GM18517 (cell line): Measurements from ENCODE around the gene N4BP2.
"Not testable (repeated sequence)": the region's sequence is repeated elsewhere in the genome, so short reads cannot be mapped to it uniquely, and the experiment has no call there.

Experiments
- ATAC-seq: cut with Tn5 transposase; IDR thresholded peaks from one replicate; pipeline ENCODE4 v1.9.1; 2021; ENCODE audit warnings: mild to moderate bottlenecking, moderate library complexity; ENCODE audit not compliant: unreplicated experiment

N4BP2 gene

DNA sequence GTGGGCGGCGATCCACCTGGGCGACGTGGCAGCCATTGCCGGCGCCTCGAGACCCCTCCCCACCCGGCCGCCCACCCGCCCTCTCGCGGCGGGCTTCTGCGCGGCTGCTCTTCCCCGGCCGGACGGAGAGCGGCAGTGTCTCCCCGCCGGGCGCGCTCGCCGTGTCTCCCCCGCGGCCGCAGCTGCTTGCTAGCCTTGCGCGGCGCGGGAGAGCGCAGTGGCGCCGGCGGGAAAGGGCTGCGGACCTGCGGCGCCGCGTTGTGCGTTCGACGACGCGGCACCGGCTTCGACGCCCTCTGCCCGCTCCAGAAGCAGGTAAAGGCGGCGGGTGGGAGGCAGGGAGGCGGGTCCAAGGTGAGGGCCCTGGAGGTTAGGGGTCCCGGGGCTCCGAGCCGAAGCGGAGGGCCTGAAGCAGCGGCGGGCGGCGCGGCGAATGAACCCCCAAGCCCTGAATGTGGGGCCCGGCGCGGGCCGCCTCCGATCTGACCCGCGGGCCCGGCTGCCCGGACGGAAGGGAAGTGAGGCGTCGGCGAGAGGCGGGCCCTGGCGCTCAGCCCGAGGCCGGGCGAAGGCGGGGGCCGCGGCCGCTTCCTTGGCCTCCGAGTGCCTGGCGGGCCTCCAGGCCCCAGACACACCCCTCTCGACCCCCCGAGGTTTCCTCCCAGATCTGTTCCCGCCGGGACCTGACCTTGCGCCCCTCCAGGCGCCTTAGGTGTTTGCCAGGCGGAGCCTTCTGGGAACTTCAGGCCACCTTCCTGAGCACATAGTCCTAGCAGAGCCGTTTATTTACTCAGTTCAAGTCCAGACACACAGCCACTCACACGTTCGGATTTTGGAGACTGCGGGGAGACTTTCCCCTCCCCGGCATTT, at the start of gene N4BP2:
N4BP2 (plus strand) TSS at position 135 of the 870 bp plus-strand sequence. CDS start 40,491 bp downstream, outside the sequence.
- peak; percentile 33 for ATAC-seq

DNA sequence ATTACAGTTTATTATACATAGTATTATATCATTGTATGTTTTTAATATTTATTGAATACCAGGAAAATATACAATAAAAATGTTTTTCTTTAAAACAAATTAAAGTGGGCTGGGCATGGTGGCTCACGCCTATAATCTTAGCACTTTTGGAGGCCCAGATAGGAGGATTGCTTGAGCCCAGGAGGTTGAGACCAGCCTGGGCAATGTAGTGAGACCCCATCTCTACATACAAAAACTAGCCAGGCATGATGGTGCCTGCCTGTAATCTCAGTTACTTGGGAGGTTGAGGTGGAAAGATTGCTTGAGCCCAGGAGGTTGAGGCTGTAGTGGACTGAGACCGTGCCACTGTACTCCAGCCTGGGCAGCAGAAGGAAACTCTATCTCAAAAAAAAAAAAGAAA, 40.6 kb upstream of the N4BP2 start:
- ATAC-seq, result no peak

DNA sequence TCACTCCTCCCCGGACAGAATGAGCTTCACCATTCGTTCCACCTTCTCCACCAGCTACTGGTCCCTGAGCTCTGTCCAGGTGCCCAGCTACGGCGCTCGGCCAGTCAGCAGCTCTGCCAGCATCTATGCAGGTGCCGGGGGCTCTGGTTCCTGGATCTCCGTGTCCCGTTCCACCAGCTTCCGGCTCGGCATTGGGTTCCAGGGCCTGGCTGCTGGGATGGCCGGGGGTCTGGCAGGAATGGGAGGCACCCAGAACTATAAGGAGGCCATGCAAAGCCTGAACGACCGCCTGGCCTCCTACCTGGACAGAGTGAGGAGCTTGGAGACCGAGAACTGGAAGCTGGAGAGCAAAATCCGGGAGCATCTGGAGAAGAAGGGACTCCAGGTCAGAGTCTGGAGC, 36.4 kb upstream of the N4BP2 start:
- no peak for ATAC-seq

DNA sequence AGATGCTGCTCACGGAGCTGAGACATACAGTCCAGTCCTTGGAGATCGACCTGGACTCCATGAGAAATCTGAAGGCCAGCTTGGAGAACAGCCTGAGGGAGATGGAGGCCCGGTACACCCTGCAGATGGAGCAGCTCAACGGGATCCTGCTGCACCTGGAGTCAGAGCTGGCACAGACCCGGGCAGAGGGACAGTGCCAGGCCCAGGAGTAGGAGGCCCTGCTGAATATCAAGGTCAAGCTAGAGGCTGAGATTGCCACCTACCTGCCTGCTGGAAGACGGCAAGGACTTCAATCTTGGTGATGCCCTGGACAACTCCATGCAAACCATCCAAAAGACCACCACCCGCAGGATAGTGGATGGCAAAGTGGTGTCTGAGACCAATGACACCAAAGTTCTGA, 35.5 kb upstream of the N4BP2 start:
- not testable (repeated sequence) for ATAC-seq

DNA sequence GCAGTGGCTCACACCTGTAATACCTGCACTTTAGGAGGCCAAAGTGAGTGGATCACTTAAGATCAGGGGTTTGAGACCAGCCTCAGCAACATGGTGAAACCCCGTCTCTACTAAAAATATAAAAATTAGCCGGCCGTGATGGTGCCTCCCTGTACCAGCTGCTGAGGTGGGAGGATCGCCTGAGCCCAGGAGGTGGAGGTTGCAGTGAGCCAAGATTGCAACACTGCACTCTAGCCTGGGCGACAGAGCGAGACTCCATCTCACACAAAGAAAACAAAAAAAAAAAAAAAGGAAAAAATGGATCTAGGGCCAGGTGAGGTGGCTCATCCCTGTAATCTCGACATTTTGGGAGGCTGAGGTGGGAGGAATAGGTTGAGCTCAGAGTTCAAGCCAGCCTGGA, 32.6 kb upstream of the N4BP2 start:
- ATAC-seq, result not testable (repeated sequence)

DNA sequence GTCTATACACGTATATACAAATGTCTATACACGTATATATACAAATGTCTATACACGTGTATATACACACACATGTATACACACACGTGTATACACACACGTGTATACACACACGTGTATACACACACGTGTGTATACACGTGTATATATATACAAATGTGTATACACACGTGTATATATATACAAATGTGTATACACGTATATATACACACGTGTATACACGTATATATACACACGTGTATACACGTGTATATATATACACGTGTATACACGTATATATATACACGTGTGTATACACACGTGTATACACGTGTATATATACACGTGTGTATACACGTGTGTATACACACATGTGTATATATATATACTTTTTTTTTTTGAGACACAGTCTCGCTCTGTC, 23.9 kb upstream of the N4BP2 start:
- no peak for ATAC-seq

DNA sequence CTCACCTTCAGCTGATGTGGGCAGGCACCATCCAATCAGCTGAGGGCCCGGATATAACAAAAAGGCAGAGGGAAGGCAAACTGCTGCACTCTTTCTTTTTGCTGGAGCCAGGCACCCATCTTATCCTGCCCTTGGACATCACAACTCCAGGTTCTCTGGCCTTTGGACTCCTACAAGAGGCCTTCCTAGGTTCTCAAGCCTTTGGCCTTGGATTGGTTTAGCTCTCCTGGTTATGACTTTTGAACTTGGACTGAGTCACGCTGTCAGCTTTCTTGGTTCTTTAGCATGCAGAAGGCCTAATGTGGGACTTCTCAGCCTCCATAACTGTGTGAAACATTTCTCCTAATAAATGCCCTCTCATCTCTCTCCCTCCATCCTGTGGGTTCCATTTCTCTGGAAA, 23.0 kb upstream of the N4BP2 start:
- ATAC-seq, result no peak

DNA sequence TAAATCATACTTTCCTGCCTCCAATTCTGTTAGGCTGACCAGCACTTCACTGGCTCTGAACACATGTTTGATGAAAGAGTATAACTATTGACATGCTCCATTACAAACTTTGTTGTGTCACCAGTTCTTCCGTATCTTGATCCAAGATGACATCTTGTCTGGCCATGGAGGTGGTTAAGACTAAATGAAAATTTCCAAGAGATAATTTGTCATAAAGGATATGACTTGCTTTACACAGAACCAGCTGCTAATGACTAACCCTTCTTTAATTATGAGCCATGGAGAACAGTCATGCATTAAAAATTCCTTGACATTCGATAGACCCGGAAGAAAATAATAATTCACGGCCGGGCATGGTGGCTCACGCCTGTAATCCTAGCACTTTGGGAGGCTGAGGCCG, 17.7 kb upstream of the N4BP2 start:
- ATAC-seq, result no peak

DNA sequence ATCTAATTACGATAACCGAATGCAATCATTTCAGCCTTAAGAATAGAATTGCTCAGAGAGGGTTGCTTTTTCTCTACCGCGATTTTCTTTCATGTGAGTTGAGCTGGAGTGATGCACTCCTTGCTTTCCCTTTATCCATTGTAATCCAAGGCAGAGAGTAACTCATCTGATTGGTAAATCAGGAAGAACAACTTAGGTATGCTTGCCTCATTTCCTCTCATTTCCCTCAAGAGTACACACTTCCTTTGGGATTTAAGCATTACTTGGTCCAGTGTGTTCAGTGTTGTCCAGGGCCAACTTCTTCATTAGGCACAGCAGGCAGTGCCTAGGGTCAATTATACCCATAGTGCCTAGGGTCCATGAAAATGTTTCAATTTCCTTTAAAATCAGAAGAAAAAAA, 15.7 kb upstream of the N4BP2 start:
- no peak for ATAC-seq

DNA sequence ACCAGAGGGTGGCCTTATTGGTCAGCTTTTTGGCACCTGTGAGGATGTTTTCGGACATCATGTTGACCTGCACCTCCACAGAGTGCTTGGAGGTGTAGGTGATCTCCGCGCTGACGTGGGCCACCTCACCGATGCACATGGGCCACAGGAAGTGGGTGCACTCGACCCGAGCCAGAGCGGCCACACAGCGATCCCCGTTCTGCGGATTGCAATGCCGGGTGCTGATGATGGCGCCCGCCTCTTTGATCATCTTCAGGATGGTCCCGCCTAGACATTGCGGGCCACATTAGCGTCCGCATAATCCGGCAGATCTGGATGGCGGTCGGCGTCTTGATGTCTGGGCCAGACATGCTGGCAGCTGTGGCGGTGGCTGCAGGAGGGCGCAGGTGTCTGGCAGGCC, 12.9 kb upstream of the N4BP2 start:
- ATAC-seq, result no peak

DNA sequence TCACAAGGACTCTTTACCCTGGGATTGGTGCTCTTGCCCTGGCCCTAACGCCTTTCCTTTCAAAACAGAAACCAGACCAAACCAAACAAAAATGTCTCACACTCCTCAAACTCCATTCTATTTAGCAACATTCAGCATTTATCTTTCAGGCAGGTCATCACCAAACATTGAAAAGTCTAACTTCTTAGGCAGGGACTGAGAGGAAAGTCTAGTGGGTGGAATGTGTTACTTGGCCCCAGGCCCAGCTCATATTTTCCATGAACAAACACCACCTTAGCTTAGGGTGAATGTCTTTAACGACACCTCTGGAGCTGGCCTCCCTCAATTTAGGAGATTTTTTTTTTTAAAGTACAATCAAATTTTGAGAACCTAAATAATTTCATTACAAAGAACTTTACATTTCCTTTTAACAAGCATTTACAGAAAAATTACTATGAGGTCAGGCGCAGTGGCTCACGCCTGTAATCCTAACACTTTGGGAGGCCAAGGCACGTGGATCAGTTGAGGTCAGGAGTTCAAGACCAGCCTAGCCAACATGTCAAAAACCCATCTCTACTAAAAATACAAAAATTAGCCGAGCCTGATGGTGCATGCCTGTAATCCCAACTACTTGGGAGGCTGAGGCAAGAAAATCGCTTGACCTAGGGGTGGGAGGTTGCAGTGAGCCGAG, 10.2 kb upstream of the N4BP2 start:
- ATAC-seq, result no peak

DNA sequence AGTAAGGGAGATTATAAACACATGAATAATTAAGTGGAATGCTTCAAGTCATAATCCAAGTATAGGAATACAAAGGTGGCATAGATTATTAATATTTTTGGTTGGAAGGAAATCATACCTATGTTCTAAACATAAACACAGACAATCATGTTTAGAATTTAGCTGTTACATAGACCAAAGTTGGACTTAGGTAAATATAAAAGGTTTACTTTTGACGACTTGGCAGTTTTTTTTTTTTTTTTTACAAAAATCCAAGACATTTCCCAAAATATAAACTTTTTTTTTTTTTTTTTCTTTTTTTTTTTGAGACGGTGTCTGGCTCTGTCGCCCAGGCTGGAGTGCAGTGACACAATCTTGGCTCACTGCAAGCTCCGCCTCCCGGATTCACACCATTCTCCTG, 3.5 kb upstream of the N4BP2 start:
- no peak for ATAC-seq

DNA sequence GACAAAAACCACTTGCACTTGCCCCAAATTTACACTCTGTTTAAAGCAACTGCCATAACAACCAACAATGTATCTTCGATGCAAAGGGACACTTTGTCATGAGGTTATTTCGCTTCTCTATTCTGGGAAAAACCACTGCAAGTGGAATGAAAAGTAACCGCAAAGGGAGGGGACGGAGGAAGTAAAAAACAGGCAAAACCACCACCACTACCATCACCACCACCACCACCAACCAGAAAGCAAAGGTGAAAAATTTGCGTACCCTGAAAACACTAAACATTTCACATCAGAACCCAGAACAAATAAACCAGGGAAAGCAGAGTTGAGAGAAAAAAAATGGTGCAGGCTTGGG, 1.2 kb upstream of the N4BP2 start:
- no peak for ATAC-seq

DNA sequence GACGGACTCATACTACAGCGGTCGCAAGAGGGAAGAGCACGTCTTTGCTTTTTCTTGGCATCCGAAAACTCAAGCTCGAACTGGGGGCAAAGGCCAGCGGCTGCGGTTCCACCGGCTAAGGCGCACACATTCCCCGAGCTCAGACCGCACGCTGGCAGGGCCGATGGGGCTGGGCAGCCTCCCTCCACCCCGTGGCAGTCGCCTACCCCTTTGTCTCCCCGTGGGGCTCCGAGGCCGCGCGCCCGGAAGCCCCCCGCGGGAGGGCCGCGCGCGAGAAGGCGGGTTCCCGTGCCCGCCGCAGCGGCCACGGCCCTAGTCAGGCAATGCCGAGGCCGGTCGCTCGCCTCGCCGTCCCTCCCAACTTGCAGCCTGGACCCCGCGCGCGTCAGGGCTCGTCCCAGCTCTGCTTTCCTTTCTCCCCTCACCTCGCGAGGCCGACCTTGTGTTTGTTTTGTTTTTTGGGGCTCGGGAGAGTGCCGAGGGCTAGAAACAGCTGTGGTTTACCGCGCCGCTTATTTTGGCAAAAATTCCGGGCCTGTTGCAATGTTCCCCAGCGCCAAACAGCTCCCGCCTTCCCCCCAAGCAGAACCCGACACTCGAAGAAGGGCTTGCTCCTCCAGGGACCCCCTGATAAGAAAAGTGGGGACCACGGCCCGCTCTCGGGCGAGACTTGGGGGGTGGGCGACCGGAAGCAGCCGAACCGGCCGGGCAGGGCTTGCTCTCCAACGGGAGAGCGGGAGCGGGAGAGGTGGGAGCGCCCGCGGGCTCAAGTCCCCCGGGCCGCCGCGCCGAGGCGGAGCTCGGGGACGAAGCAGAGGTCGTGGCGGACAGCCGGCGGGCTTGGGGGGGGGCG, 561 bp upstream of the N4BP2 start:
- ATAC-seq, result no peak

DNA sequence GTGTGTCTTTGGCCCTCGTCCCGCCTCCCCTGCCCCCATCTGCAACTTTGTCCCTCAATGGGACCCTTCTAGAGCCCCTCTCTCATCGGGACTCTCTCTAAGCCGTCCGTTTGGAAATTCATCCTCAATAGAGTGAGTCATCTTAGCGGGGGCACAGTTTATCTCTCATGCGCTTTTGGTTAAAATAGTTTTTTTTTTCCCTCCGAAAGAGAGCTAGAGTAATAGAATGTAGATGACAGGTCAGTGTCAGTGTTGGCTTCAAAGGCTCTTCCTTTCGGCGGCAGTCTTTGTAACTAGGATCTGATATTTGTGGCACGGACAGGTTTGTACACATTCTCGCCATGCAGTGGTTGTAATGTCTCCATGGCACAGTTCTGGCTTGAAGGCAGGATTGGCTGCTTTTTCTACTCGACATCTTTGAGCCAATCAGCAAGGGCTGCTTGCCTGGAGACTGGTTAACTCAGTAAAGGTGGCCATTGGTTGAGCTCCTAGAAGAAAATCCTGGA, 989 bp downstream of the N4BP2 start:
- peak; percentile 66 for ATAC-seq

DNA sequence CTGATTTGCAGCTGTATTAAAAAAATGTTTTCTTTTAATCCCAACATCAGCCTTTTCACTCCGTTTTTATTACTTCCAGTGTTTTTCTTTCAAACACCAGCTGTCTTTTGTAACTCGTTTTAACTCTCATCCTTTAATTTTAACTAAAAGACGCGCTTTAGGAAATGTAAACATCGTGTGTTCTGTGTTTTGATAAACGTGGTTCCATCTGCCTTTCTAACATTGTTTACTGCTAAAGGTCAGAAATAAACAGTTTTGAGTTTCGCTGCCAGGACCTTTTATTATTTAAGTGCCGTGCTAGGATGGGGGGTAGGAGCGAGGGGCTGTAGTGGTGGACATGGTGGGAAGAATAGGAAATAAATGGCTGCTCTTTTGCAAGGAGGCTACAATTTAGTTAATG, 1.5 kb downstream of the N4BP2 start:
- no peak for ATAC-seq

DNA sequence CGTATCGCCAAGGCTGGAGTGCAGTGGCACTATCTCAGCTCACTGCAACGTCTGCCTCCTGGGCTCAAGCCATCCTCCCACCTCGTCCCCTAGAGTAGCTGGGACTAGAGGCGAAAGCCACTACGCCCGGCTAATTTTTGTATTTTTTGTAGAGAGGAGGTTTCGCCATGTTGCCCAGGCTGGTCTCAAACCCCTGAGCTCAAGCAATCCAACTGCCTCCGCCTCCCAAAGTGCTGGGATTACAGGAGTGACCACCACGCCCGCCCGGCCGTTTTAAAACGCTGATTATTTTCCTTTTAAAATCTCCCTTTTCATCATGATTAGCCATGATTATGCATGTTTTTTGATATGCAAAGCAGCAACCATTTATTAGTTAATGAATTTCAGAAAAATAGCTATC, 2.2 kb downstream of the N4BP2 start:
- ATAC-seq, result no peak

DNA sequence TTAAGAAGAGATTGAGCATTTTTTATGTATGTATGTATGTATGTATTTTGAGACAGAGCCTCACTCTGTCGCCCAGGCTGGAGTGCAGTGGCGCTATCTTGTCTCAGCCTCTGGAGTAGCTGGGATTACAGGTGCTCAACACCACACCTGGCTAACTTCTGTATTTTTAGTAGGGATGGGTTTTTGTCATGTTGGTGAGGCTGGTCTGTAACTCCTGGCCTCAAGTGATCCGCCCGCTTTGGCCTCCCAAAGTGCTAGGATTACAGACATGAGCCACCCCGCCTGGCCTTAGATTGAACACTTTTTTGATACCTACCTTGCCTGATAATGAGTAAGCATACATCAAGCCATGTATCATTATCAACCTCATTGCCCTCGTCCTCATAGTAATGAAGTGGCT, 2.7 kb downstream of the N4BP2 start:
- no peak for ATAC-seq

DNA sequence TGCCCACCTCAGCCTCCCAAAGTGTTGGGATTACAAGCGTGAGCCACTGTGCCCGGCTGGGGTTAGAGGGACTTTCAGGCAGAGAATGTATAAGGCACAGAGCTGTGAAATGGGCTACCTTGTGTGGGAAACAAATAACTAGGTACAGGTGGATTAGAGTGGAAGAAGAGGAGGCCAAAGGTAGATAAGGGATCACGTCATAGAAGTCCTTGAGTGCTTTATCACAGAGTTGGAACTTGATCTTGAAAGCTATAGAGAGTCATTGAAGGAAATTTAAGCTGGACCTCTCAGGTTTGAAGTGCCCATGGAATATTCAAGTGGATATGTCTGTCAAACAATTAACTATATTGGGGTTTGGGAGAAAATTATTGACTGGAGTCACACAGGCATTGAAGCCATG, 8.4 kb downstream of the N4BP2 start:
- no peak for ATAC-seq

DNA sequence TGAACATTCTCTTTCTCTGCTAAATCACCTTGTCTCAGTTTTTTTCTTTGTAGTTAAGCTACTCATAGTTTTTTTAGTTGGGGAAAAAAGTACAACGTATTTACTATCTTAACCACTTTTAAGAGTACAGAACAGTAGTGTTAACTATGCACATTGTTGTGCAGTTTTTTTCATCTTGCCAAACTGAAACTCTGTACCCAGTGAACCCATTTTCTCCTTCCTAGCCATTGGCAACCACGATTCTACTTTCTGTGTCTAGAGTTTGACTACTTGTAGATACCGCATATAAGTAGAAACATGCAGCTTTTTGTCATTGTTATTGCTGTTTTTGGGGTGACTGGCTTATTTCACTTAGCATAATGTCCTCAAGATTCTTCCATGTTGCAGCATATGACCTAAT, 10.0 kb downstream of the N4BP2 start:
- ATAC-seq, result no peak

DNA sequence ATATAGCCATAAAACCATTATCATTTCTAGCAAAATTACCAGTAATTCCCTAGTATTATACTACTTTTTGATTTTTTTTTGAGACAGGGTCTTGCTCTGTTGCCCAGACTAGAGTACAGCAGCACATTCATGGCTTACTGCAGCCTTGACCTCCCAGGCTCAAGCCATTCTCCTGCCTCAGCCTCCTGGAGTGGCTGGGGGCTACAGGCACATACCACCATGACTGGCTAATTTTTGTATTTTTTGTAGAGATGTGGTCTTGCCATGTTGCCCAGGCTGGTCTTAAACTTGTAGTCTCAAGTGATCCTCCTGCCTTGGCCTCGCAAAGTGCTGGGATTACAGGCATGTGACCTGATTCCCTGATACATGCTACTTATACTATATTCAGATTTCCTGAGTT, 13.7 kb downstream of the N4BP2 start:
- ATAC-seq, result no peak
